ENCODE data around the gene TMEM169. TPM values are rescaled to one million over a fixed set of nuclear protein-coding genes. Genes with fewer than 3 reads are reported as not detected.

Gene TMEM169
- total and polyA plus RNA-seq, 2 donors (not counting 1 experiment from before 2014, with no cell fraction given) = 0.28 to 0.84 TPM

DNA sequence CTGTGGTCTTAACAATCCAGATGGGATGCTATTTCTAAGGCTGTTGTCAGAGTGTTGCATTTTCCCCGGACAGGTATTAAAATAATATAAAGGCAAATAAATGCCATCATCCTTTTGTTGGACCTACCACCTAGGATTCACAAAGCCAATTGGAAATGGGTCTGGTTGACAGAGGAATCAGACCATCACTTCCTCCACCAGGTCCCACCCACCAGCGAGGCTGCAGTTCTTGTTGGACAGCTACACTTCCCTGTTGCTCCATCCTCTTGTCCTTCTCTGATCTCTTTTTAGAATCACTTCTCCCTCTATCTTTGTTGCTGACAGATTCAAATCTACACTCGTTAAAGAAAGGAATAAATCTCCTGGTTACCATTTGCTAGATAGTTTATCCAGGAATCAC is 1.1 kb downstream of the TMEM169 start:
- H3K27me3 ChIP-seq (replicated peaks in 1 of 4; ENCODE audit: control extremely low read depth in 1 of 4, control insufficient read depth in 3 of 4, insufficient read depth in 4 of 4, low read length in 3 of 4) = no peaks in the 10 kb centered on the region
- DNase-seq (peak; percentile 32), ATAC-seq (ENCODE audit: low read depth) (no peak)
- H3K36me3 ChIP-seq (replicated peaks in 1 of 2; ENCODE audit: control extremely low read depth in 1 of 2, control insufficient read depth in 1 of 2, extremely low read depth in 1 of 2, insufficient read depth in 2 of 2, low read length in 1 of 2) = no peaks in the 10 kb centered on the region
- H3K4me1 ChIP-seq (ENCODE audit: control insufficient read depth in 2 of 2, insufficient read depth in 2 of 2, low read length in 2 of 2) = peaks cover 40 to 41% of the 10 kb centered on the region in 2 donors
- TF ChIP-seq, protein P1, sequence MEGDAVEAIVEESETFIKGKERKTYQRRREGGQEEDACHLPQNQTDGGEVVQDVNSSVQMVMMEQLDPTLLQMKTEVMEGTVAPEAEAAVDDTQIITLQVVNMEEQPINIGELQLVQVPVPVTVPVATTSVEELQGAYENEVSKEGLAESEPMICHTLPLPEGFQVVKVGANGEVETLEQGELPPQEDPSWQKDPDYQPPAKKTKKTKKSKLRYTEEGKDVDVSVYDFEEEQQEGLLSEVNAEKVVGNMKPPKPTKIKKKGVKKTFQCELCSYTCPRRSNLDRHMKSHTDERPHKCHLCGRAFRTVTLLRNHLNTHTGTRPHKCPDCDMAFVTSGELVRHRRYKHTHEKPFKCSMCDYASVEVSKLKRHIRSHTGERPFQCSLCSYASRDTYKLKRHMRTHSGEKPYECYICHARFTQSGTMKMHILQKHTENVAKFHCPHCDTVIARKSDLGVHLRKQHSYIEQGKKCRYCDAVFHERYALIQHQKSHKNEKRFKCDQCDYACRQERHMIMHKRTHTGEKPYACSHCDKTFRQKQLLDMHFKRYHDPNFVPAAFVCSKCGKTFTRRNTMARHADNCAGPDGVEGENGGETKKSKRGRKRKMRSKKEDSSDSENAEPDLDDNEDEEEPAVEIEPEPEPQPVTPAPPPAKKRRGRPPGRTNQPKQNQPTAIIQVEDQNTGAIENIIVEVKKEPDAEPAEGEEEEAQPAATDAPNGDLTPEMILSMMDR (IDR thresholded peaks at IDR 0.05) = no peak
- TF ChIP-seq EZH2 (IDR thresholded peaks at IDR 0.05; ENCODE audit: borderline replicate concordance, insufficient read depth, low read depth, low read length, poor library complexity, severe bottlenecking) = no peak
- H3K4me1 Mint-ChIP-seq = peaks cover 45% of the 10 kb centered on the region
- H3K27ac ChIP-seq (ENCODE audit: low read length in 2 of 2) = peak overlapping the region; percentile 51 to 68
- intact Hi-C loops (cut with micrococcal nuclease) = loop anchor here (5.0 kb wide), 1 partner anchor 71 kb away; the partner anchor contains the start of gene MREG
- H3K27ac Mint-ChIP-seq = peak overlapping the region; percentile 80
- 29% methylated on average over 1 of the region's 3 CpGs for WGBS (ENCODE audit: insufficient coverage)
- H3K27me3 Mint-ChIP-seq = no peaks in the 10 kb centered on the region
- peak overlapping the region; percentile 91 for H3K4me3 Mint-ChIP-seq
- peak overlapping the region in 2 of 5 experiments; percentile 75 to 87 for H3K4me3 ChIP-seq (ENCODE audit: control extremely low read depth in 1 of 5, extremely low read depth in 1 of 5, insufficient read depth in 1 of 5, low read depth in 2 of 5, low read length in 4 of 5)
- peaks cover 11% of the 10 kb centered on the region for H3K79me2 ChIP-seq (ENCODE audit: control insufficient read depth, insufficient read depth, low read length)
- CTCF ChIA-PET = interaction anchor here (0.6 to 2.0 kb wide), 3 partner anchors 24 to 793 kb away, joined by 3 to 8 read pairs (median 5); no protein-coding TSS in a partner anchor
- no peaks in the 10 kb centered on the region for H4K20me1 ChIP-seq (ENCODE audit: control insufficient read depth, insufficient read depth, low read length, poor library complexity, severe bottlenecking)
- H2AFZ ChIP-seq (ENCODE audit: insufficient read depth, low read depth, low read length, poor library complexity, severe bottlenecking) = peak overlapping the region; percentile 91
- POLR2A ChIA-PET = interaction anchor here (2.9 kb wide), 1 partner anchor 26 kb away, joined by 17 read pairs; the partner anchor contains the start of gene XRCC5
- H3K9me3 Mint-ChIP-seq (ENCODE audit: insufficient read depth) = no peaks in the 10 kb centered on the region
- H3K9ac ChIP-seq (ENCODE audit: low read length) = peak overlapping the region; percentile 73
- H3K9me3 ChIP-seq (ENCODE audit: control extremely low read depth in 1 of 3, control insufficient read depth in 2 of 3, insufficient read depth in 1 of 3, low read length in 2 of 3) = no peaks in the 10 kb centered on the region
- peak overlapping the region; percentile 85 for H3K4me2 ChIP-seq (replicated peaks; ENCODE audit: low read depth, low read length, poor library complexity, severe bottlenecking)
